ENCODE results near the gene PLEKHG5.
"Not testable (repeated sequence)": the region's sequence is repeated elsewhere in the genome, so short reads cannot be mapped to it uniquely, and the experiment has no call there.

PLEKHG5 gene

DNA sequence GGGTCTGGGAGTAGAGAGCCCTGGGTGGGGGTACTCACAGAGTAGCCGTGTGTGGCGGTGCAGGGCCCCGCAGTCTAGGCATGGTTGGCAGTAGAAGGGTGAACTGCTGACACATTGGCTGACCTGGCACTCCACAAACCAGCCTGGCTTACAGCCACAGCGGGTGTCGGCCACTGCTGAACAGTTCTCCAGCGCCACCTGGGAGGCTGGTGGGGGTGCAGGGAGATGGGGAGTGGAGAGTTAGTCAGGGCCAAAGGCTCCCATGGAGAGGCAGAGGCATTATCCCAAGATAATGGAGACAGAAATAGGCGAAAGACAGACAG lies 27.0 kb downstream of the PLEKHG5 start:
- DNase-seq (ENCODE audit: low read depth in 1 of 2, low spot score in 1 of 2) = no peak

GRCh38 chr1:6463120-6463412 lies 28.4 kb downstream of the PLEKHG5 start:
- no peak for DNase-seq (ENCODE audit: low read depth in 1 of 2, low spot score in 1 of 2)

DNA sequence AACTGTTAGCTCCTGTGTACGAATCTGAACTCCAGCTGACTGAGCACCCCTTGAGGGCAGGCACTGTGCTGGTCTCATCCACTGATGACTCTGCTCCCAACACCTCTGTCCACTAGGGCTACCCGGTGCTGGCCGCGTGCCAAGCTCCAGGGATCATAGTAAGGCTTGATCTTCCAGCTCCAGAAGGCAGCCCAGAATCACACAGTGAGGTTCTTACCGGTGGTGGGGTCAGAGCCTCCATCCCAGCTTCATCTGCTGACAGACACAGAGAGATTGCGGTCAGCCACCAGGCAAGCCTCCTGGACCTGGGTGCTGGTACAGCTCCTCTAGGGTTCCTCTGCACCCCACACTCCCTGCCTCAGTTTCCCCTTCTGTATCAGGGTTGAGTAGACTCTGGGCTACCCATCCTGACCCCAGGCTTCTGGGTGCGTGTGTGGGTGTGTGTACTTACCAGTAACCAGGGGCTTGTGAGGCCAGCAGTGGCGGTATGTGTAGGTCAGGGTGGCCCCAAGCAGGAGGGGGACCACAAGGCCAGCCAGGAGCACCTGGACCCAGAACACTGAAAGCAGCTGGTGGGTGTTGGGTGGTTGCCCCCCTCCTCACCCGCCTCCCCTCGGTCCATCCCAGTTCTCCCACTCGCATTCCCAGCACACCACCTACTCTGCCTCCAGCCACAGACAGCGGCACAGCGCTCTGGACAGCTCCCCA lies 28.9 kb downstream of the PLEKHG5 start:
- DNase-seq (ENCODE audit: low read depth in 1 of 2, low spot score in 1 of 2) = no peak

DNA sequence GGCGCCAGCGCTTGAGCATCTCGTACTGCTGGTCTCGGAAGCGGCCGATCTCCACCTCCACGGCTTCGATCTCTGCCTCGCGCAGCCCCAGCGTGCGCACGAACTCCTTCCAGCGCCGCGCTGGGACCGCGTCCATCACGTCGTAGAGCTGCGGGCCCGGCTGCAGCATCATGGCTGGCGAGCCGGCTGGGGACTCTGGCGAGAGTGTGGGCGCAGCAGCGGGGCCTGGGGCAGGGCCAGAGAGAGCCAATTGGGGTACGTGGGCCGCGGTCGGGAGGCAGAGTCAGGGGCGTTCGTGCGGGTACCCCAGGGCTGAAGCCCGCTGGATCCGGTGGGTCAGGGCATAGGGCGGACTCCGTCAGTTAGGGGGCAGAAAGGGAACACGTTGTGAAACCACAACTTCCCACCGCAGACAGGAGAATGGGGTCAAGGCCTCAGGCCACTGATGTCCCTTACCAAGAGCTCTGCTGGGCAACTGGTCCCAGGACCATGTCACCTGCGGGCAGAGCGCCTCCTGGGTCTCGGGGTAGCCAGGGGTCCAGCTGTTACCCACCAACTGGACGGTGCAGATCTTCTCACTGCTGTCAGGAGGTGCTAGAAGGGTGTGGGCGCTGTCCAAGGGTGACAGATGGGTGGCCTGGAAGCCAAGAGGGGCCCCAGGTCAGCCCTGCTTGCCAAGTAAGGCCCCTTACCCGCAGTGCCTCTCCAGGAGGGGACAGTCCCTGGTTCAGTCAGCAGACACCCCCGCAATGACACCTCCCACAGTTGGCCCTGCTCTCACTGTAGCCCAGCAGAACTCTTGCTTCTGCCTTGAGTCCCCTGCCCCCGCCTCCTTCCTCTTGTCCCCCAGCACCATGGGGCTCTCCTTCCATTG lies 29.7 kb downstream of the PLEKHG5 start:
- DNase-seq (ENCODE audit: low read depth in 1 of 2, low spot score in 1 of 2) = no peak

DNA sequence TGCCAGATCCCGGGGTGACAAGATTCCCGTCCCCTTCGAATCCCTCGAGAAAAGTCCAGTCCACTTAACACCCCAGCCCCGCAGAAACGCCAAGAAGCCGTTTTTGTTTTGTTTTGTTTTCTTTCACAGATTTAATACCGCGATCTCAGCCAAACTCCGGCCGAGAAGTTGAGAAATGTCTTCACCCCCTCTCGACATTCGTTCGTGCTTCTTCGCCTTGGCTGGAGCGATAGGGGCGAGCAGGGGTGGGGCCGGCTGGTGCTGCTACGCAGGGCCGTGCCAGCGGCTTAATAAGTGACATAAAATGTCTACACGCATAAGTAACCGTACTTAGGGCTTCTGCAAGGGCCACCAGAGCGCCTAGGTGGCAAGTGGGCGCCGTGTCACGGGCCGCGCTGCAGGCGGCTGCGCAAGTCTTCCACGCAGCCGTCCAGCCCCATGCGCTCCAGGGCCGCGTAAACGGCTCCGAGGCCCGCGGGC lies 30.4 kb downstream of the PLEKHG5 start:
- no peak for DNase-seq (ENCODE audit: low read depth in 1 of 2, low spot score in 1 of 2)

- peak; percentile 72 to 77 for DNase-seq (ENCODE audit: low read depth in 1 of 2, low spot score in 1 of 2)
Observed at GRCh38 chr1:6460301-6461050, 31.0 kb downstream of the PLEKHG5 start.

- DNase-seq (ENCODE audit: low read depth in 1 of 2, low spot score in 1 of 2) = no peak
Observed at GRCh38 chr1:6459850-6460265, 31.6 kb downstream of the PLEKHG5 start.

- DNase-seq (ENCODE audit: low read depth in 1 of 2, low spot score in 1 of 2) = no peak
Observed at GRCh38 chr1:6456800-6457466, 34.5 kb downstream of the PLEKHG5 start.

- not testable (repeated sequence) for DNase-seq (ENCODE audit: low read depth in 1 of 2, low spot score in 1 of 2)
Observed at GRCh38 chr1:6455752-6456520, 35.5 kb downstream of the PLEKHG5 start.

DNA sequence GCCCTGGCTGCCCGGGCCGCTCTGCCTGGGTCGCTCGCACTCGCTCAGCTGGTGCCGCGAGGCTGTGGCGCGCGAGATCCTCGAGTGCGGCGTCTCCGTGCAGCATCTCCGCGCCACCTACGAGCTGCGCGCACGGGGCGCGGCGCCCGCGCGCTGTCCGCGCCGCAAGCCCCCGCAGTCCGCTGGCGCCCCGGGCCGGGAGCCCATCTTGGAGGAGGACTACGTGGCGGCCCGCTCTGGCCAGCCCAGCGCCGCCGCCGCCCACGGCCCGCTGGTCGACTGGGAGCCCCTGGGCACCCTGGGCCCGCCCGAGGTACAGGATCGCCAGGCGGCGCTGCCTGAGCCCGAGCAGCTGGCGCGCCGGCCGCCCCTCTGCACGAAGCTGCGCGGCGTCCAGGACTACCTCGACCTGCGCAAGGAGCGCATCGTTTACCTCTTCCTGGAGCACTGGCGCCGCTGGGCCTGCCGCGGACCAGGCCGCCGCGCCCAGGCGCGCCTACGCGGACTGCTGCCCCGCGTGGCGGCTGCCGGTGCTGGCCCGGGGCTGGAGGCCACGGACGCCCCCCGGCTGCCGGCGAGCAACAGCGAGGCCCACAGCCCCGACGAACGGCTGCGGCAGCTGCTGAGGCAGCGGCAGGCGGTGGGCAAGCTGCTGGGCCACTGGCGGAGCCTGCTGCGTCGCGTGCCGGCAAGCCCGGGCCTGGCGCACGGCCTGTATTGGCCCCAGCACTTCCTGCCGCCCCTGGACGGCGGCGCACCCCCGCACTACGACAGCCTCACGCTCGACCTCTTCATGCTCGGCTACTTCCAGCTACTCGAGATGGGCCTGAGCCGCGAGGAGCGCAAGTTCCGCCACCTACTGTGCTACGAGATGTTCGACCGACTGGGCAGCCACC lies 36.4 kb downstream of the PLEKHG5 start:
- no peak for DNase-seq (ENCODE audit: low read depth in 1 of 2, low spot score in 1 of 2)

GRCh38 chr1:6453895-6454855 lies 37.3 kb downstream of the PLEKHG5 start:
- DNase-seq (ENCODE audit: low read depth in 1 of 2, low spot score in 1 of 2) = not testable (repeated sequence)

DNA sequence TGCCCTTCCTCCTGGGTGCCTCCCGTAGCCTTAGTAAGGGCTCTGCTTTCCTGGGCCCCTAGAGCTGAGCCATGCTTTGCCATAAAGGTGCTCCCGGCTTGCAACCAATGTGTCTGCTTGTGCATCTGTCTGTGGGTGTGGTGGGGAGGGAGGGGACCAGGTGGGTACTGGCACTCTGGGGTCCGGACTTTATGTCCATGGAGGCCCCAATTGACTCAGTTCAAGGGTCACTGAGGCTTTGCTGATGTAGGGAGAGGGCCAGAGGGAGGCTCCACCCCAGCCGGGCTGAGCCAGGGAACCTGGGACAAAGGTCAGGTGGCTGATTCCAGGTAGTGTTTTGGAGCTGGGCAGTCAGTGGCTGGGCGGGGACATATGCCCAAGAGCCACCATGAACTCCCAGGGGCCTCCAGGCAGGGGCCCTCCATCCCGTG lies 40.5 kb downstream of the PLEKHG5 start:
- no peak for DNase-seq (ENCODE audit: low read depth in 1 of 2, low spot score in 1 of 2)

DNA sequence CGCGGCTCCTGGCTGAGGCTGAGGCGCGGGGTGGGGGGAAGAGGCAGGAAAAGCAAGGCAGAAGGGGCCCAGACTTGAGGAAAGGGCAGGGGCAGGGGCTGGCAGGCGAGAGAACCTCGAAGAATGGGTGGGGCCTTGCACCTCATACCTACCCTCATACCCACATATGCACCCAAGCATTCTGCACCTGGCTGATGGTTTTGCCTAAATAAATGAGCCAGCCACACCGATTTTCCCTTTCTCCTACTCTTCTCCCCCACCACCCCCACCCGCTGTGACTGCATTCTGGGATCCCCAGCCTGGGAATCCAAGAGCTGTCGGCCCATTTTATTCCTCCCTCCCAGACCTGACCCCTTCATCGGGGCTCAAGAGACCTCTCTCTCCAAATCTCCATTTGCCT lies 41.0 kb downstream of the PLEKHG5 start:
- not testable (repeated sequence) for DNase-seq (ENCODE audit: low read depth in 1 of 2, low spot score in 1 of 2)

GRCh38 chr1:6450005-6450450 lies 41.4 kb downstream of the PLEKHG5 start:
- DNase-seq (ENCODE audit: low read depth in 1 of 2, low spot score in 1 of 2) = no peak

DNA sequence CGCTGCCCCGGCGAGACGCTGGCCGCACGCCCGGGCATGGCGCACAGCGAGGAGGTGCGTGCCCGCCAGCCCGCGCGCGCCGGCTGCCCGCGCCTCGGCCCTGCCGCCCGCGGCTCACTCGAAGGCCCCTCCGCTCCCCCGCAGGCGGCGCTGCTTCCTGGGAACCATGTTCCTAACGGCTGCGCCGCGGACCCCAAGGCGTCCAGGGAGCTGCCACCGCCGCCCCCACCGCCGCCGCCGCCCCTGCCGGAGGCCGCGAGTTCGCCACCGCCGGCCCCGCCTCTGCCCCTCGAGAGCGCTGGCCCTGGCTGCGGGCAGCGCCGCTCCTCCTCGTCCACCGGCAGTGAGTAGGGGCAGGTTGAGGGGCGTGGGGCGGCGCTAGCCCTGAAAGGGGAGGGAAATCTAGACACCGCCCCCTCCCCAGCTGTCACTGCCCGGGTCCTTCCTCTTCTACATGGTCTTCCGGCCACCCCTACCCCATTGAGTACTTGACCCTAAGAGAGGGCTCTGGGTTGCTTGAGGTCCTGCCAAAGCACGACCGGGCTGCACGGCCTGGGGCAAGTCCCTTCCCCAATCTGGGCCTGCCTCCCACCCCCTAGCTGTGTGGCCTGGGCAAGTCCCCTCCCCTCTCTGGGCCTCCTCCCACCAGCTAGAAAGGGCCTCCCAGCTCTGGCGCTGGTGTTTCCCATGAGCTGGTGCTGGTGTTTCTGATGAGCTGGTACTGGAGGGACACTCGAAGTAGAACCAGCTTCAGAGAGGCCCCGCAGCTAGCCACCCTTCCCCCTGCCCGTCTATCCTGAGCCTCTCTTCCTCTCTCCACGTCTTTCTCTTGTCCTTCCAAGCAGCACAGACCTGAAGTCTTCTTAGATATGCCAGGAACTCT lies 42.5 kb downstream of the PLEKHG5 start:
- no peak for DNase-seq (ENCODE audit: low read depth in 1 of 2, low spot score in 1 of 2)

- no peak for DNase-seq (ENCODE audit: low read depth in 1 of 2, low spot score in 1 of 2)
Observed at GRCh38 chr1:6447818-6448748, 43.4 kb downstream of the PLEKHG5 start.

All from activated CD4-positive, alpha-beta T cell treated with anti-CD3 and anti-CD28 coated beads, Interleukin-2, amount 50 U/mL, for 24 hours (primary cell).